22Rv1 (cell line): ENCODE measurements around the gene SLC35F4.

ENCODE experiments used
- CTCF ChIP-seq: fragments of 450-650 bp; IDR thresholded peaks from 2 replicates; pipeline ENCODE4 v1.5.1; 2017; ENCODE audit warnings: mild to moderate bottlenecking
- ZFX ChIP-seq: fragments of 450-650 bp; IDR thresholded peaks from 2 replicates; pipeline ENCODE4 v1.6.1; 2017; ENCODE audit warnings: antibody characterized with exemption, borderline replicate concordance

GRCh38 chr14:57686304-57686703 is 179.6 kb downstream of the SLC35F4 start:
- no peak for TF ChIP-seq CTCF
- TF ChIP-seq ZFX: no peak
